Putamen (tissue), 1 donor: ENCODE measurements around the gene JAKMIP2.
"Not testable (repeated sequence)": the region's sequence is repeated elsewhere in the genome, so short reads cannot be mapped to it uniquely, and the experiment has no call there.

Source experiments
- DNase-seq: peaks from one replicate; pipeline ENCODE4 v3.0.0-alpha.2; 2016; ENCODE audit warnings: low spot score

Gene JAKMIP2

DNA sequence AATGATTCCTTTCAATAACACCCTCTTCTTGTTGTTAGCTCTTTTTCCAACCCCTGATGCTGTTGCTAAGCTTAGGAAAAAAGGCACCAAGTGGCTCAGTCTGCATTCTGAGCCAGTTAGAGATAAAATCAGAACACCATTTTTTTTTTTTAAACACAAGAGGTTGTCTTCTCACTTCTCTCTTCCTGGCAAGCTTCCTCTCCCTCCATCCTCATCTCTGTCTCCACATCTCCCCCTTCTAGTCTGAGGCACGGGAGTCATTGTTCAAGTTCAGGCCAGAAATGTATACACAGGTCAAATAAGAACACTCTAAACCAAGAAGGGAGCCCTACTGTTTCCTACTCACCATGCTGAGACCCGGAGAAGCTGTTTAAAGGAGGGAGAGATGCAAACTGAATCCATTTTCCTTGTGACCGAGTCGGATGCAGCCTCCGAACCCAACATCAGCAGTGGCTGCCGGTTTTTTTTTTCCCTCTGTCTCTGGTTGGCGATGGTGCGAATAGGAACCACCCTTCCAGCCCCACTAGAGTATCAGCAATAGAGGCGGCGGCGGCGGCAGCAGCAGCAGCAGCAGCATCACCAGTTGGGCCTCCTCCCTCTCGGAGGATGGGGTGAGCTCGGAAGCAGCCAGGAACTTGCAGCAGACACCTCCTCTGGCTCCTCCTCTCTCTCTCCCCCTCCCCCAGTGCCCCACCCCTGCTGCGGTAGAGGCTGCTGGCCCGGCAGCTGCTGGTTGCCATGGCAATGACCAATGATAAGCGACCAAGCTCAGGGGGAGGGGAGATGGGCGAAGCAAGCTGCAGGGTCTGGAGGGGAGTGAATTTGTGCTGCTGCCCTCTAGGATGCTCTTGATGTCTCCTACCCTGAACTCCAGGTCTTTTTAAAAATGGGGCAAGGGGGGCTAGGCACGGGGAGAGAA, at the start of gene JAKMIP2:
Gene JAKMIP2, minus strand, starts transcription at position 619 of the 919 bp plus-strand sequence. CDS start 110,922 bp downstream, outside the sequence.
- DNase-seq = peak; percentile 99

- no peak for DNase-seq
Measured at GRCh38 chr5:147831465-147831864, 48.9 kb upstream of the JAKMIP2 start, which contains the start of gene SPINK1. Gene SPINK1 (minus strand): TSS chr5:147831671. CDS start chr5:147831577, 94 bp downstream.

DNA sequence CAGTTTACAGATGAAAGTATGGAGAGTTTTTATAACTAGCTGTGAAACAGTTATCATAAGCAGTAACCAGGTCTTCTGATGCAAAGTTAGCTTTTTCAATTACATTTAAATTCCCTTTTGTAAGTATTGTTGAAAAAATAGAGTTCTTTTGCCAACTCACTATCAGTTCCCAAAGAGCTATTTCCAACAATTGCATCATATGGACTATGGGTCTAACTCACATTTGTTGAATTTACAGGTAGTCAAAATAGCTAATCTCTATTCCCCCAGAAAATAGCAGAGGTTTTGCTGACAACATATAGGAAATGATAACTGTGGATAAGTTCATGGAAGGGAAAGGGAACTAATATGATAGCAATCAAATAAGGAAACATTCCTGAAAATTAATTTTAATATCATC, 47.5 kb upstream of the JAKMIP2 start:
- DNase-seq = no peak

DNA sequence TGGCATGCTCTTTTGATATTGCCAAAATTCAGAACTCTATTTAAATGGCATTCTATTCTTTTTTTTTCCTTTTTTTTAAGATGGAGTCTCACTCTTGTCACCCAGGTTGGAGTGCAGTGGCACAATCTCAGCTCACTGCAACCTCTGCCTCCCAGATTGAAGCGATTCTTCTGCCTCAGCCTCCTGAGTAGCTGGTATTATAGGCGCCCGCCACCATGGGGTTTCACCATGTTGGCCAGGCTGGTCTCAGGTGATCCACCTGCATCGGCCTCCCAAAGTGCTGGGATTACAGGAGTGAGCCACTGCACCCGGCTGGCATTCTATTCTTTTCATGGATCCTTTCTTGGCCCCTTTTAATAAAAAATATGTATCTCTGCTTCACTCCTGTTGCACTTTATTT, 44.5 kb upstream of the JAKMIP2 start:
- DNase-seq = not testable (repeated sequence)

GRCh38 chr5:147826361-147826760, 43.8 kb upstream of the JAKMIP2 start:
- DNase-seq = no peak

DNA sequence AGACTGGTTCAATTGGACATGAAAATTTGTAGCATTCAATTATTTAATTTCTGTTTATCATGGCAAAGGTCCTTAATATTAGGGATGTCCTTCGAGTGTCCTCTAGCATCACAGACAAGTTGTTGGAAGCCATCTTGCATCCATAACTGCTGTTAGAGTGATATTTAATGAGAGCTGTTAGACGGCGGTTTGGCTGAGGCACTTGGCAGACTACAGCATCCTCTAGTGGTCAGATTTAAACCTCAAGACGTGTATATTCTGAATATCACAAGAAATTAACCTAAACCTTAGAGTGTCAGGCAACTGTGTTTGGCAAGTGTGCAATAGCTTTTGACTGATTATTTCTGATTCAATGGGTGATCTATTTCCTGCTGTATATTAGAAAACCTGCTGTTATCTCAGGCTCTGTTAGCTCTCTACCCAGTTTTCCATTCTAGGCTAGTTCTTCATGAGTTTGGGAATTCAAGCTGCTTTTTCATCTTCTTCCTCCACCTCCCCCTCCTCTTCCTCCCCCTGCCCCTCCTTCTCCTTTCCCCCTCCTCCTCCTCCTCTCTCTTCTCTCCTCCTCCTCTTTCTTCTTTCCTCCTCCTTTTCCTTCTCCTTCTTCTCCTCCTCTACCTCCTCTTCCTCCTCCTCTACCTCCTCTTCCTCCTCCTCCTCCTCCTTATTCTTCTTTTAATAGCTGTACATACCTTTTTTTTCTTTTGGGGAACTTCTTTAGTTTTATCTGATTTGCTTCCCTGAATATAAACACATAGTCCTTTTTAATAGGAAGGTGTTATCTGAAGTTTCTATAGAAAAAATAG, 40.4 kb upstream of the JAKMIP2 start:
- DNase-seq = peak; percentile 74

- DNase-seq = not testable (repeated sequence)
Measured at GRCh38 chr5:147822222-147822621, 39.7 kb upstream of the JAKMIP2 start.

GRCh38 chr5:147821766-147822165, 39.2 kb upstream of the JAKMIP2 start:
- DNase-seq = no peak

DNA sequence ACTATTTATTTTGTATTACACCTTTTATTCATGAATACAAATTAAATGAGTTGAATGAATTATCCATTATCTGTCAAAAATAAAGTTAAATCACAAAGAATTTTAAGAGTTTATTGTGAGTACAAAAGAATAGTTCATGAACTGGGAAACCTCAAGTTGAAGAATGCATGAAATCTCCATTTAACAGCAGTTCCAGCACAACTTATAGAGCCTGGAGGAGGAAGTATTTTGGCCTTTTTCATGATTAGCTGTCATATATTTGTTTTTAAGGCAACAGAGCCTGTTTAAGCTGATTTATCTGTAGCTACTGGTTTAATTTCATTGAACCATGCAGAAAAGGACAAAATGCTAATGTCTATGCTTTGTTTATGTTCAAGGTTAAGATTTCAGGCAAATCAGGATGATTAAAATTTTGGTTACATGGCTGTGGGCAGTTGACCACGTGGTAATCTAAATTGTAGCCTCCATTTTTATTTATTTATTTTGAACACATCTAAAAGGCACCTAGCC, 36.8 kb upstream of the JAKMIP2 start:
- no peak for DNase-seq

DNA sequence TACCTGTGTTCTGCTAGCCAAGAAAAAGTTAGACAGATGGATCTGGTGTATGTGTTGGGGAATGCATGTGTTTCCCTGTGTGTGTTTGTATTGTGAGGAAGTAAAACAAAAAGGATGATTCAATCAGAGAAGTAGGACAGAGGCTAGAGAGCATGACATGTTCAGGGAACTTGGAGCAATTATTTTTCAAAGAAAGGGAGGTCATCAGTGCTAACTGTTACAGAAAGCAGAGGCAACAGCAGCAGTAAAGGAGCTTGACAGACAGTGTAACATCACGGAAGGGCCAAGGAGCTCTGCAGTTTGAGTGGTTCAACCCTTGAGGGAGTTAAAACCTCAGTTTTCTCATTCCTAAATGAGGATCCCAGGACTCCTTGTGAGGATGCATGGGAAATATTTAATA, 35.8 kb upstream of the JAKMIP2 start:
- no peak for DNase-seq

DNA sequence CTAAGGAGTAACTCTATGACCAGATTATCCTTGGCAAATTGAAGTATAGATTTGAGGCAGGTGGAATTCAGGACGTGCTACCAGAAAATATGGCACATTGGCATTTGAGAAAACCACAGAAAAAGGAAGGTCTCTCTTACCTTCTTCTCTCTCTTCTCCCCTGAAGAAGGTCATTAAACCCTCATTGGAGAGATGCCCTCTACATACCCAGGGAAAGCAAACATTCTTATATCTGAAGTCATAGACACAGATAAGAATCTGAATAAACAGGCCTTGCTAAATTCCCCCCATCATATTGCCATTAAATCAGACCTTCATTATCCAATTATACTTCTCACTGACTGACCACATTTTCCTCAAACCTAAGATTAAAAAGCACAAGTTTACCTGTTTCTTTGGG, 31.2 kb upstream of the JAKMIP2 start:
- no peak for DNase-seq

DNA sequence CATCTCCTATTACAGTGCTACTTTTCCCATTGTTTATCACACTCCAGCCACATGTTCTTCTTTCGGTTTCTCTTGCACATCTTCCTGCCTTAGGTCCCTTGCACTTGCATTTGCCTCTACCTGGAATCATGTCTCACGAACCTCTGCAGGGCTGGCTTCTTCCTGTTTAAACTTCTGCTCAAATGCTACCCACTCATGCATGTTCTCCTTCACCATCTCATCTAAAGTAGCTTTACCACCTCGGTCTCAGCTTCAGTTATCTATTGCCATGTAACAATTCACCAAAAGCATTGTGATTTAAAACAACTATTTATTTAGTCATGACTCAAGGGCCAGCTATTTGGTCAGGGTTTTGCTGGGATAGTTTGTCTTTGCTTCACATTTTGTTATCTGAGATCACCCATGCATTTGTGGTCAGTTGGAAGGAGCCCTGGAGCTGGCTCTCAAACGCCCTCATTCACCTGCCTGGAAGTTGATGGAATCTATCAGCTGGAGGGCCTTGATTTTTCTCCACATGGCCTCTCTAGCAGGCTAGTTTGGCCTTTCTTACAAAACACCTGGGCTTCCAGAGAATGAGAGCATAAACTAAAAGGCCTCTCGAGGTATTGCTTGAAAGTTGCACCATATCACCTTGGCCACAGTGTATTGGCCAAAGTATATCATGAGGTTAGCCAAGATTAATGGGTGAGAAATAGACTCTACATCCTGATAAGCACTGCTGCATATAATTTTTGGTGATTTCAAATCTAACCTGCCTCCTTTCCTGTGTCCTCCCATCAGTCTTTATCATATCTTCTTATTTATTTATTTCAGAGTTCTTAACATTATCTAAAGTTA, 27.5 kb upstream of the JAKMIP2 start:
- DNase-seq = no peak

DNA sequence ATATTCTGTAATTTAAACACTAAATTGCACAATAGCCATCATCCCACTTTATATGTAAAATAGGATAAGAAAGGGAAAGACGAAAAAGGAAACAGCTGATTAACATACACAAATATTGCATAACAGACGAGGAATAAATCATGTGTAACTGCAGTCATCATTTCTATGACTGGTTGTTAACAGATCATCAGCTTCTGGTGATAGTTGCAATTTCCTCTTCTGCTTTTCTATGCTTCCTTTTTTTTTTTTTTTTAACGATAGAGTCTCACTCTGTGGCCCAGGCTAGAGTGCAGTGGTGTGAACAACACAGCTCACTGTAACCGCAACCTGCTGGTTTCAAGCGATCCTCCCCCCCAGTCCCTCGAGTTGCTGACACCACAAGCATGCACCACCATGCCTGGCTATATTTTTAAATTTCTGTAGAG, 22.5 kb upstream of the JAKMIP2 start:
- no peak for DNase-seq

DNA sequence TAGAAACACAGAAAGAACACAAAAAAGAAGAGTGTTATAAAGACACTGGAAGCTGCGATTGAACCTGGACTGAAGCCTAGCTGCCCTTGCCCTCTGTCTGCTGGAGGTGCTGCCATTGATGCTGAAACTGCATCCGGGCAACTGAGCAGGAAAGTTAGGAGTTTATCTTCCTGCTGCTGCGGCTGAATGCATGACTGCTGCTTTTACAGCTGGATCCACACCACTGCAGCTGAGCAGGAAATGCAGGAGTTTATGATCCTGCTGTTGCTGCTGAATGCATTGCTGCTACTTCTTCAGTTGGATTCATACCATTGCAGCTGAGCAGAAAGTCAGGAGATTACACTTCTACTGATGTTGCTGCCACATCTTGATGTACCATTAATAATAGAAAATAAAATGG, 21.8 kb upstream of the JAKMIP2 start:
- DNase-seq = no peak

- no peak for DNase-seq
Measured at GRCh38 chr5:147803926-147804325, 21.4 kb upstream of the JAKMIP2 start.

DNA sequence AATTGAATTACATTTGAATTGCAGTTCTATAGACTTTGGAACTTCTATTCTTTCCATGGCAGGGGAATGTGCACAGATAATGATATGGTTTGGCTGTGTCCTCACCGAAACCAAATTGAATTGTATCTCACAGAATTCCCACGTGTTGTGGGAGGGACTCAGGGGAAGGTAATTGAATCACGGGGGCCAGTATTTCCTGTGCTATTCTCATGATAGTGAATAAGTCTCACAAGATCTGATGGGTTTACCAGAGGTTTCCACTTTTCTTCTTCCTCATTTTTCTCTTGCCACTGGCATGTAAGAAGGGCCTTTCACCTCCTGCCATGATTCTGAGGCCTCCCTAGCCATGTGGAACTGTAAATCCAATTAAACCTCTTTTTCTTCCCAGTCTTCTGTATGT, 20.6 kb upstream of the JAKMIP2 start:
- not testable (repeated sequence) for DNase-seq

DNA sequence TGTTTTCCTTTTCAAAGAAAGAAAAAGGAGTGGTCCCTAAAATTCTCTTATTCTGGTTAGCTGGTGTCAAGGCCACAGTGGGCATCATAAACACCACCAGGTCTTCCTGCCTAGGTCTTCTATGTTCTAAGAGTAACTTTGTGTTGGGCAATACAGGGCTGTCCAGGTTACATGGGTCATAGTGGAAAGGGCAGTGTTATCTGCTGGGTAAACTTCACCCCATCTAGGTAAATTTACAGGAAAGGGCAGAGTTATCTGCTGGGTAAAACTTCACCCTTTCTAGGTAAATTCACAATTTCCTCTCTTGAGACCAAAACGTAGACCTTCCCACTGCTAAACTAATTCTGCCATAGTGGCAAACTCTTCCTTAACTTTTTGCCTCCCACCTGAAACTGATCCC, 18.9 kb upstream of the JAKMIP2 start:
- no peak for DNase-seq

- DNase-seq = no peak
Measured at GRCh38 chr5:147800491-147800890, 18.0 kb upstream of the JAKMIP2 start.

GRCh38 chr5:147796556-147797308, 14.2 kb upstream of the JAKMIP2 start:
- DNase-seq = no peak

GRCh38 chr5:147791181-147791580, 8.7 kb upstream of the JAKMIP2 start:
- no peak for DNase-seq

DNA sequence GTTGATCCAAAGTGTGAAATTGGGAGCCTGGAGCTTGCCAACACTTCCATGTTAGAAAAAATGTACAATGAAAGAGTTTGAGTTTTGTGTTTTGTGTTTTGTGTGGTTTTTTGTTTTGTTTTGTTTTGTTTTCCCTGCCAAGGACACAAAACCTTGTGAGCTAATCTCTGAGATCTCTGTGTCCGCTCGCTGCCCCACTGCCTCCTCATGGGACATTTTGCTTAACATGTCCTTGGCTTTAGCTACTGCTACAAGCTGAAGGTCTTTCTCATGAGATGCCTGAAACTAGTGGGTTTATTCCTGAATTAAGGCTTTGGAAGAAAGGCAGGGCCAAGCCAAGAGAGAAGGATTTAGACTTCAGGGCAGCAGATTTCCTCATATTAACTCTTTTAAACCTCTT, 7.3 kb upstream of the JAKMIP2 start:
- no peak for DNase-seq
